Measurements from ENCODE around the gene CPED1. TPM values are rescaled to one million over a fixed set of nuclear protein-coding genes. Genes with fewer than 3 reads are reported as not detected.

CPED1 gene
- polyA plus RNA-seq, 1 donor from 2014 or later = not detected

DNA sequence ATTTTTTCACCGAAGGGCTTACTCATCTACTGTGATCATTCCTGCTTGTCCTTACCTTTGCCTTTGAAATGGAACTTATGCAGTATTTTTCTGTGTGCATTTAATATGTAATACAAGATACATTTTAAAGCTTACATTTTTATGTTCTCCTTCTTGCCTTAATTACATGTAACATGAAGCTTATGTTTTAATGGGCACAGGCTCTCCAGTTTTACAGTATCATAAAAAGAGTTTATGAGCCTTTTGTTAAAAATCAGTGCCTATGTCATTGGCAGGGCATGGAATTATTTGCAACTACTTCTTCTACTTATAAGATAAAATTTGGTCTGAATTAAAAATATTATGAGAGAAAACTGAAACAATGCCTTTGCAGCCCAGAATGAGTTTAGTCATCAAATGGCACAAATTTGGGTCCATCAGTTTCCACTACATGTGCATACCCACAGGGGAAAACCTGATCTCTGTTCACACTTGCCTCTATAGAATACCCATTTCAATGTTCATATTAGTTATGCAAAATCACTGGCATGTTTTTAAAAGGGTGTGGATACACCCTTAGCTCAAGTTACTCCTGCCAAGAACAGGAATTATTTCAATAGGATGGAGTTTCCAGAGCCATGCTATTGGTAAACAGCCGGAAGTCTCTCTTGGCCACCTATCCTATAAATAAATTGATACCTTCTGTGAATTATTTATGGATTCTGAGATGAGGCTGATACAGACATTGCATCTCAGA is 312.3 kb downstream of the CPED1 start:
- TF ChIP-seq SMC3 (conservative IDR thresholded peaks at IDR 0.05; ENCODE audit: poor library complexity) = no peak
- no peak for TF ChIP-seq TAF1 (IDR thresholded peaks at IDR 0.05; ENCODE audit: low read depth)
- TF ChIP-seq EP300 (conservative IDR thresholded peaks at IDR 0.05; ENCODE audit: poor library complexity, severe bottlenecking) = no peak
- TF ChIP-seq, protein P1, sequence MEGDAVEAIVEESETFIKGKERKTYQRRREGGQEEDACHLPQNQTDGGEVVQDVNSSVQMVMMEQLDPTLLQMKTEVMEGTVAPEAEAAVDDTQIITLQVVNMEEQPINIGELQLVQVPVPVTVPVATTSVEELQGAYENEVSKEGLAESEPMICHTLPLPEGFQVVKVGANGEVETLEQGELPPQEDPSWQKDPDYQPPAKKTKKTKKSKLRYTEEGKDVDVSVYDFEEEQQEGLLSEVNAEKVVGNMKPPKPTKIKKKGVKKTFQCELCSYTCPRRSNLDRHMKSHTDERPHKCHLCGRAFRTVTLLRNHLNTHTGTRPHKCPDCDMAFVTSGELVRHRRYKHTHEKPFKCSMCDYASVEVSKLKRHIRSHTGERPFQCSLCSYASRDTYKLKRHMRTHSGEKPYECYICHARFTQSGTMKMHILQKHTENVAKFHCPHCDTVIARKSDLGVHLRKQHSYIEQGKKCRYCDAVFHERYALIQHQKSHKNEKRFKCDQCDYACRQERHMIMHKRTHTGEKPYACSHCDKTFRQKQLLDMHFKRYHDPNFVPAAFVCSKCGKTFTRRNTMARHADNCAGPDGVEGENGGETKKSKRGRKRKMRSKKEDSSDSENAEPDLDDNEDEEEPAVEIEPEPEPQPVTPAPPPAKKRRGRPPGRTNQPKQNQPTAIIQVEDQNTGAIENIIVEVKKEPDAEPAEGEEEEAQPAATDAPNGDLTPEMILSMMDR (IDR thresholded peaks at IDR 0.05; ENCODE audit: poor library complexity, severe bottlenecking) = no peak
- TF ChIP-seq RAD21 (conservative IDR thresholded peaks at IDR 0.05) = no peak
- TF ChIP-seq, protein P2, sequence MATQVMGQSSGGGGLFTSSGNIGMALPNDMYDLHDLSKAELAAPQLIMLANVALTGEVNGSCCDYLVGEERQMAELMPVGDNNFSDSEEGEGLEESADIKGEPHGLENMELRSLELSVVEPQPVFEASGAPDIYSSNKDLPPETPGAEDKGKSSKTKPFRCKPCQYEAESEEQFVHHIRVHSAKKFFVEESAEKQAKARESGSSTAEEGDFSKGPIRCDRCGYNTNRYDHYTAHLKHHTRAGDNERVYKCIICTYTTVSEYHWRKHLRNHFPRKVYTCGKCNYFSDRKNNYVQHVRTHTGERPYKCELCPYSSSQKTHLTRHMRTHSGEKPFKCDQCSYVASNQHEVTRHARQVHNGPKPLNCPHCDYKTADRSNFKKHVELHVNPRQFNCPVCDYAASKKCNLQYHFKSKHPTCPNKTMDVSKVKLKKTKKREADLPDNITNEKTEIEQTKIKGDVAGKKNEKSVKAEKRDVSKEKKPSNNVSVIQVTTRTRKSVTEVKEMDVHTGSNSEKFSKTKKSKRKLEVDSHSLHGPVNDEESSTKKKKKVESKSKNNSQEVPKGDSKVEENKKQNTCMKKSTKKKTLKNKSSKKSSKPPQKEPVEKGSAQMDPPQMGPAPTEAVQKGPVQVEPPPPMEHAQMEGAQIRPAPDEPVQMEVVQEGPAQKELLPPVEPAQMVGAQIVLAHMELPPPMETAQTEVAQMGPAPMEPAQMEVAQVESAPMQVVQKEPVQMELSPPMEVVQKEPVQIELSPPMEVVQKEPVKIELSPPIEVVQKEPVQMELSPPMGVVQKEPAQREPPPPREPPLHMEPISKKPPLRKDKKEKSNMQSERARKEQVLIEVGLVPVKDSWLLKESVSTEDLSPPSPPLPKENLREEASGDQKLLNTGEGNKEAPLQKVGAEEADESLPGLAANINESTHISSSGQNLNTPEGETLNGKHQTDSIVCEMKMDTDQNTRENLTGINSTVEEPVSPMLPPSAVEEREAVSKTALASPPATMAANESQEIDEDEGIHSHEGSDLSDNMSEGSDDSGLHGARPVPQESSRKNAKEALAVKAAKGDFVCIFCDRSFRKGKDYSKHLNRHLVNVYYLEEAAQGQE (IDR thresholded peaks at IDR 0.05; ENCODE audit: borderline replicate concordance) = no peak
- no peak for TF ChIP-seq MXI1 (conservative IDR thresholded peaks at IDR 0.05; ENCODE audit: poor library complexity, severe bottlenecking)
- no peak for TF ChIP-seq POLR2AphosphoS5 (IDR thresholded peaks at IDR 0.05)
- no peak for TF ChIP-seq EZH2 (IDR thresholded peaks at IDR 0.05; ENCODE audit: borderline replicate concordance, insufficient read depth, low read length, poor library complexity, severe bottlenecking)
- H3K79me2 ChIP-seq (replicated peaks; ENCODE audit: insufficient read depth, low read length) = no peaks in the 10 kb centered on the region
- H3K9me2 ChIP-seq (ENCODE audit: insufficient read depth, low read length) = no peaks in the 10 kb centered on the region
- no peak overlapping the region for H2AFZ ChIP-seq (ENCODE audit: low read depth, low read length)
- no peaks in the 10 kb centered on the region for H3K27me3 ChIP-seq (ENCODE audit: insufficient read depth, low read depth, low read length)
- H3K4me3 ChIP-seq (ENCODE audit: low read length) = no peak overlapping the region
- no peak overlapping the region for H3K9ac ChIP-seq (ENCODE audit: low read length)
- H3K27ac ChIP-seq (ENCODE audit: low read length) = no peak overlapping the region
- no peaks in the 10 kb centered on the region for H3F3A ChIP-seq (ENCODE audit: insufficient read depth, low read length, poor library complexity, severe bottlenecking)
- no peaks in the 10 kb centered on the region for H3K36me3 ChIP-seq (ENCODE audit: insufficient read depth, low read length)
- H4K20me1 ChIP-seq (ENCODE audit: insufficient read depth) = no peaks in the 10 kb centered on the region
- H3K9me3 ChIP-seq (ENCODE audit: low read length) = no peaks in the 10 kb centered on the region
- H3K4me2 ChIP-seq (ENCODE audit: low read length) = no peak overlapping the region

GRCh38 chr7:121301446-121302213 is 313.1 kb downstream of the CPED1 start:
- no peak for TF ChIP-seq TAF1 (IDR thresholded peaks at IDR 0.05; ENCODE audit: low read depth)
- TF ChIP-seq RAD21 (conservative IDR thresholded peaks at IDR 0.05) = no peak
- TF ChIP-seq EZH2 (IDR thresholded peaks at IDR 0.05; ENCODE audit: borderline replicate concordance, insufficient read depth, low read length, poor library complexity, severe bottlenecking) = no peak
- no peak for TF ChIP-seq SMC3 (conservative IDR thresholded peaks at IDR 0.05; ENCODE audit: poor library complexity)
- TF ChIP-seq MXI1 (conservative IDR thresholded peaks at IDR 0.05; ENCODE audit: poor library complexity, severe bottlenecking) = no peak
- no peak for TF ChIP-seq EP300 (conservative IDR thresholded peaks at IDR 0.05; ENCODE audit: poor library complexity, severe bottlenecking)
- TF ChIP-seq POLR2AphosphoS5 (IDR thresholded peaks at IDR 0.05) = no peak
- TF ChIP-seq, protein P1 (IDR thresholded peaks at IDR 0.05; ENCODE audit: poor library complexity, severe bottlenecking) = no peak
- TF ChIP-seq, protein P2 (IDR thresholded peaks at IDR 0.05; ENCODE audit: borderline replicate concordance) = no peak
- no peaks in the 10 kb centered on the region for H4K20me1 ChIP-seq (ENCODE audit: insufficient read depth)
- H3K79me2 ChIP-seq (replicated peaks; ENCODE audit: insufficient read depth, low read length) = no peaks in the 10 kb centered on the region
- no peaks in the 10 kb centered on the region for H3K27me3 ChIP-seq (ENCODE audit: insufficient read depth, low read depth, low read length)
- H3K4me2 ChIP-seq (ENCODE audit: low read length) = no peak overlapping the region
- no peaks in the 10 kb centered on the region for H3K36me3 ChIP-seq (ENCODE audit: insufficient read depth, low read length)
- H3K9me3 ChIP-seq (ENCODE audit: low read length) = no peaks in the 10 kb centered on the region
- H3K27ac ChIP-seq (ENCODE audit: low read length) = no peak overlapping the region
- H3K4me3 ChIP-seq (ENCODE audit: low read length) = no peak overlapping the region
- H3K9me2 ChIP-seq (ENCODE audit: insufficient read depth, low read length) = no peaks in the 10 kb centered on the region
- H3K9ac ChIP-seq (ENCODE audit: low read length) = no peak overlapping the region
- H2AFZ ChIP-seq (ENCODE audit: low read depth, low read length) = no peak overlapping the region
- H3F3A ChIP-seq (ENCODE audit: insufficient read depth, low read length, poor library complexity, severe bottlenecking) = no peaks in the 10 kb centered on the region
